Effector CD8-positive, alpha-beta T cell (primary cell): ENCODE measurements around the gene DNAH12.
"Not testable (repeated sequence)": the region's sequence is repeated elsewhere in the genome, so short reads cannot be mapped to it uniquely, and the experiment has no call there.

Experiments used
- DNase-seq: peaks from one replicate; lab custom pipeline; 2025; lab: John Stamatoyannopoulos, UW

Gene DNAH12

GRCh38 chr3:57421336-57421735, 122.8 kb downstream of the DNAH12 start:
- DNase-seq: no peak

- no peak for DNase-seq
Measured at GRCh38 chr3:57420001-57420400, 124.1 kb downstream of the DNAH12 start.

- DNase-seq: no peak
Measured at GRCh38 chr3:57411715-57412114, 132.4 kb downstream of the DNAH12 start.

- no peak for DNase-seq
Measured at GRCh38 chr3:57409471-57409870, 134.7 kb downstream of the DNAH12 start.

- no peak for DNase-seq
Measured at GRCh38 chr3:57402675-57403074, 141.5 kb downstream of the DNAH12 start.

- peak; percentile 20 for DNase-seq
Measured at GRCh38 chr3:57397175-57398026, 146.7 kb downstream of the DNAH12 start.

GRCh38 chr3:57393977-57394376, 150.2 kb downstream of the DNAH12 start:
- no peak for DNase-seq

- no peak for DNase-seq
Measured at GRCh38 chr3:57391767-57392166, 152.4 kb downstream of the DNAH12 start.

- no peak for DNase-seq
Measured at GRCh38 chr3:57389271-57389670, 154.9 kb downstream of the DNAH12 start.

GRCh38 chr3:57386307-57386706, 157.8 kb downstream of the DNAH12 start:
- no peak for DNase-seq

GRCh38 chr3:57385498-57385897, 158.6 kb downstream of the DNAH12 start:
- DNase-seq: no peak

GRCh38 chr3:57383838-57384237, 160.3 kb downstream of the DNAH12 start:
- DNase-seq: no peak

- no peak for DNase-seq
Measured at GRCh38 chr3:57383406-57383805, 160.7 kb downstream of the DNAH12 start.

GRCh38 chr3:57382933-57383332, 161.2 kb downstream of the DNAH12 start:
- DNase-seq: no peak

- no peak for DNase-seq
Measured at GRCh38 chr3:57370341-57370740, 173.8 kb downstream of the DNAH12 start.

GRCh38 chr3:57365089-57365488, 179.1 kb downstream of the DNAH12 start:
- not testable (repeated sequence) for DNase-seq

GRCh38 chr3:57356275-57356674, 187.9 kb downstream of the DNAH12 start:
- DNase-seq: not testable (repeated sequence)

GRCh38 chr3:57354768-57355167, 189.4 kb downstream of the DNAH12 start:
- no peak for DNase-seq

- no peak for DNase-seq
Measured at GRCh38 chr3:57350271-57350670, 193.9 kb downstream of the DNAH12 start.

- not testable (repeated sequence) for DNase-seq
Measured at GRCh38 chr3:57339071-57339642, 205.0 kb downstream of the DNAH12 start.

GRCh38 chr3:57338272-57339070, 205.7 kb downstream of the DNAH12 start:
- not testable (repeated sequence) for DNase-seq

- no peak for DNase-seq
Measured at GRCh38 chr3:57335283-57335938, 208.7 kb downstream of the DNAH12 start.
